ENCODE measurements around the gene PARVB. TPM values are rescaled to one million over a fixed set of nuclear protein-coding genes. Genes with fewer than 3 reads are reported as not detected.

The PARVB gene
- total and polyA plus RNA-seq, 9 of the 15 experiments (the other 6 are each of a cell fraction or from before 2014, with no cell fraction given): 1.1 to 59.2 (median 29.2) TPM

DNA sequence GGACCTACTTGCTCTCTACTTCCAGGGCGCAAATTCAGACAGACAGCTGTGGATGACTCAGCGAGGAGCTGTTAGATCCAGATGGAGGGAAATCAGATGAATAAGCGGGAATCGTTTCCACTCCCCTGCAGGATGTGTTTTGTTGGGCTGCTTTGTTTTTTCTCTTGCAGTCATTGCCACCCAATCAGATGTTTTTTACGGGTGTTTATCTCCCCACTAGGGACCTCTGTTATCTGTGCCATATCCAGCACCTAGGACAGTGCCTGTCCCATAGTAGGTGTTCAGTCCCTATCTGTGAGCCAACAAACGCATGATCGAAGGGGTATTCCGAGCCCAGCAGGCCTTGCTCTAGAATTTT is 105.5 kb downstream of the PARVB start (continued):
- TF ChIP-seq, protein P1, sequence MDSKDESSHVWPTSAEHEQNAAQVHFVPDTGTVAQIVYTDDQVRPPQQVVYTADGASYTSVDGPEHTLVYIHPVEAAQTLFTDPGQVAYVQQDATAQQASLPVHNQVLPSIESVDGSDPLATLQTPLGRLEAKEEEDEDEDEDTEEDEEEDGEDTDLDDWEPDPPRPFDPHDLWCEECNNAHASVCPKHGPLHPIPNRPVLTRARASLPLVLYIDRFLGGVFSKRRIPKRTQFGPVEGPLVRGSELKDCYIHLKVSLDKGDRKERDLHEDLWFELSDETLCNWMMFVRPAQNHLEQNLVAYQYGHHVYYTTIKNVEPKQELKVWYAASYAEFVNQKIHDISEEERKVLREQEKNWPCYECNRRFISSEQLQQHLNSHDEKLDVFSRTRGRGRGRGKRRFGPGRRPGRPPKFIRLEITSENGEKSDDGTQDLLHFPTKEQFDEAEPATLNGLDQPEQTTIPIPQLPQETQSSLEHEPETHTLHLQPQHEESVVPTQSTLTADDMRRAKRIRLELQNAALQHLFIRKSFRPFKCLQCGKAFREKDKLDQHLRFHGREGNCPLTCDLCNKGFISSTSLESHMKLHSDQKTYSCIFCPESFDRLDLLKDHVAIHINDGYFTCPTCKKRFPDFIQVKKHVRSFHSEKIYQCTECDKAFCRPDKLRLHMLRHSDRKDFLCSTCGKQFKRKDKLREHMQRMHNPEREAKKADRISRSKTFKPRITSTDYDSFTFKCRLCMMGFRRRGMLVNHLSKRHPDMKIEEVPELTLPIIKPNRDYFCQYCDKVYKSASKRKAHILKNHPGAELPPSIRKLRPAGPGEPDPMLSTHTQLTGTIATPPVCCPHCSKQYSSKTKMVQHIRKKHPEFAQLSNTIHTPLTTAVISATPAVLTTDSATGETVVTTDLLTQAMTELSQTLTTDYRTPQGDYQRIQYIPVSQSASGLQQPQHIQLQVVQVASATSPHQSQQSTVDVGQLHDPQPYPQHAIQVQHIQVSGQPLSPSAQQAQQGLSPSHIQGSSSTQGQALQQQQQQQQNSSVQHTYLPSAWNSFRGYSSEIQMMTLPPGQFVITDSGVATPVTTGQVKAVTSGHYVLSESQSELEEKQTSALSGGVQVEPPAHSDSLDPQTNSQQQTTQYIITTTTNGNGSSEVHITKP (IDR thresholded peaks at IDR 0.05; ENCODE audit: partially characterized antibody): no peak
- TF ChIP-seq ZNF165 (CRISPR knock-in tag; IDR thresholded peaks at IDR 0.05; ENCODE audit: borderline replicate concordance) (no peak), PHF20 (IDR thresholded peaks at IDR 0.05; ENCODE audit: partially characterized antibody) (no peak), HEY1 (CRISPR knock-in tag; IDR thresholded peaks at IDR 0.05; ENCODE audit: borderline replicate concordance) (no peak), MAFG (tag; conservative IDR thresholded peaks at IDR 0.05) (peak; percentile 35), GABPB1 (CRISPR knock-in tag; IDR thresholded peaks at IDR 0.05) (no peak), NFRKB (IDR thresholded peaks at IDR 0.05; ENCODE audit: low read depth) (no peak), CBFA2T2 (conservative IDR thresholded peaks at IDR 0.05) (peak; percentile 30; the same call in 1 of the 2 replicates), FOXK2 (conservative IDR thresholded peaks at IDR 0.05 in 1 of 2, IDR thresholded peaks at IDR 0.05 in 1 of 2; ENCODE audit: low read depth in 2 of 2) (no peak), EZH2 (IDR thresholded peaks at IDR 0.05; ENCODE audit: borderline replicate concordance, low read depth, low read length) (no peak), L3MBTL2 (IDR thresholded peaks at IDR 0.05) (no peak), KDM1A (IDR thresholded peaks at IDR 0.05) (no peak), FOSL1 (tag; conservative IDR thresholded peaks at IDR 0.05) (0 out of 2 replicates have a peak, but pooled peaks have one; percentile 13), ELF1 (tag; IDR thresholded peaks at IDR 0.05) (no peak), RAD21 (CRISPR knock-in tag; conservative IDR thresholded peaks at IDR 0.05 in 1 of 2, IDR thresholded peaks at IDR 0.05 in 1 of 2) (no peak), TRIM24 (IDR thresholded peaks at IDR 0.05) (0 out of 4 replicates have a peak, but pooled peaks of 1 of the 2 experiments have one; percentile 14), KLF13 (tag; IDR thresholded peaks at IDR 0.05; ENCODE audit: borderline replicate concordance, low read depth) (no peak), RBFOX2 (IDR thresholded peaks at IDR 0.05; ENCODE audit: low read depth, low read length) (no peak)
- TF ChIP-seq, protein P2, sequence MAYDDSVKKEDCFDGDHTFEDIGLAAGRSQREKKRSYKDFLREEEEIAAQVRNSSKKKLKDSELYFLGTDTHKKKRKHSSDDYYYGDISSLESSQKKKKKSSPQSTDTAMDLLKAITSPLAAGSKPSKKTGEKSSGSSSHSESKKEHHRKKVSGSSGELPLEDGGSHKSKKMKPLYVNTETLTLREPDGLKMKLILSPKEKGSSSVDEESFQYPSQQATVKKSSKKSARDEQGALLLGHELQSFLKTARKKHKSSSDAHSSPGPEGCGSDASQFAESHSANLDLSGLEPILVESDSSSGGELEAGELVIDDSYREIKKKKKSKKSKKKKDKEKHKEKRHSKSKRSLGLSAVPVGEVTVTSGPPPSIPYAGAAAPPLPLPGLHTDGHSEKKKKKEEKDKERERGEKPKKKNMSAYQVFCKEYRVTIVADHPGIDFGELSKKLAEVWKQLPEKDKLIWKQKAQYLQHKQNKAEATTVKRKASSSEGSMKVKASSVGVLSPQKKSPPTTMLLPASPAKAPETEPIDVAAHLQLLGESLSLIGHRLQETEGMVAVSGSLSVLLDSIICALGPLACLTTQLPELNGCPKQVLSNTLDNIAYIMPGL (CRISPR knock-in tag; IDR thresholded peaks at IDR 0.05): no peak
- TF ChIP-seq, protein P3, sequence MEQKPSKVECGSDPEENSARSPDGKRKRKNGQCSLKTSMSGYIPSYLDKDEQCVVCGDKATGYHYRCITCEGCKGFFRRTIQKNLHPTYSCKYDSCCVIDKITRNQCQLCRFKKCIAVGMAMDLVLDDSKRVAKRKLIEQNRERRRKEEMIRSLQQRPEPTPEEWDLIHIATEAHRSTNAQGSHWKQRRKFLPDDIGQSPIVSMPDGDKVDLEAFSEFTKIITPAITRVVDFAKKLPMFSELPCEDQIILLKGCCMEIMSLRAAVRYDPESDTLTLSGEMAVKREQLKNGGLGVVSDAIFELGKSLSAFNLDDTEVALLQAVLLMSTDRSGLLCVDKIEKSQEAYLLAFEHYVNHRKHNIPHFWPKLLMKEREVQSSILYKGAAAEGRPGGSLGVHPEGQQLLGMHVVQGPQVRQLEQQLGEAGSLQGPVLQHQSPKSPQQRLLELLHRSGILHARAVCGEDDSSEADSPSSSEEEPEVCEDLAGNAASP (IDR thresholded peaks at IDR 0.05): no peak
- TF ChIP-seq, protein P4, sequence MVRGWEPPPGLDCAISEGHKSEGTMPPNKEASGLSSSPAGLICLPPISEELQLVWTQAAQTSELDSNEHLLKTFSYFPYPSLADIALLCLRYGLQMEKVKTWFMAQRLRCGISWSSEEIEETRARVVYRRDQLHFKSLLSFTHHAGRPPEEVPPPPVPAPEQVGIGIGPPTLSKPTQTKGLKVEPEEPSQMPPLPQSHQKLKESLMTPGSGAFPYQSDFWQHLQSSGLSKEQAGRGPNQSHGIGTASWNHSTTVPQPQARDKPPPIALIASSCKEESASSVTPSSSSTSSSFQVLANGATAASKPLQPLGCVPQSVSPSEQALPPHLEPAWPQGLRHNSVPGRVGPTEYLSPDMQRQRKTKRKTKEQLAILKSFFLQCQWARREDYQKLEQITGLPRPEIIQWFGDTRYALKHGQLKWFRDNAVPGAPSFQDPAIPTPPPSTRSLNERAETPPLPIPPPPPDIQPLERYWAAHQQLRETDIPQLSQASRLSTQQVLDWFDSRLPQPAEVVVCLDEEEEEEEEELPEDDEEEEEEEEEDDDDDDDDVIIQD (CRISPR knock-in tag; IDR thresholded peaks at IDR 0.05): no peak
